ENCODE measurements around the gene SLC11A1. TPM values are rescaled to one million over a fixed set of nuclear protein-coding genes. Genes with fewer than 3 reads are reported as not detected.
A peak's percentile ranks its signal among the peaks of the same experiment; 100 is the strongest.

Gene SLC11A1
- total and polyA plus RNA-seq, 2 experiments from 2014 or later: 0.60 to 0.74 TPM

- no peaks in the 10 kb centered on the region for H4K20me1 ChIP-seq (ENCODE audit: insufficient read depth, poor library complexity, severe bottlenecking)
- no peak overlapping the region for H3K4me3 ChIP-seq
- TF ChIP-seq CTCF (IDR thresholded peaks at IDR 0.05; ENCODE audit: poor library complexity): no peak
- no peak for TF ChIP-seq EZH2 (IDR thresholded peaks at IDR 0.05; ENCODE audit: borderline replicate concordance)
- no peak for TF ChIP-seq EZH2phosphoT487 (IDR thresholded peaks at IDR 0.05; ENCODE audit: low read depth, severe bottlenecking, unreplicated experiment)
- no peak overlapping the region for H2AFZ ChIP-seq
- no peaks in the 10 kb centered on the region for H3K27me3 ChIP-seq
- no peak overlapping the region for H3K4me2 ChIP-seq
- H3K79me2 ChIP-seq: no peaks in the 10 kb centered on the region
- no peaks in the 10 kb centered on the region for H3K4me1 ChIP-seq (ENCODE audit: insufficient read depth)
- no peaks in the 10 kb centered on the region for H3K36me3 ChIP-seq (replicated peaks; ENCODE audit: insufficient read depth, low read depth)
- no peaks in the 10 kb centered on the region for H3K9me3 ChIP-seq (ENCODE audit: low read depth)
- no peak overlapping the region for H3K27ac ChIP-seq
- WGBS (ENCODE audit: low lambda C conversion rate, missing lambda C conversion rate): 89% methylated on average over 6 of the region's 6 CpGs
- H3K9me2 ChIP-seq (replicated peaks; ENCODE audit: insufficient read depth): no peaks in the 10 kb centered on the region
- DNase-seq (ENCODE audit: low spot score): peak; percentile 3
These were observed 712 bp downstream of the SLC11A1 start for GRCh38 chr2:218382785-218383184.

- Histone ChIP-seq H3K9me2 (replicated peaks; ENCODE audit: insufficient read depth) (no peaks in the 10 kb centered on the region), H3K4me3 (no peak overlapping the region), H4K20me1 (ENCODE audit: insufficient read depth, poor library complexity, severe bottlenecking) (no peaks in the 10 kb centered on the region), H2AFZ (no peak overlapping the region), H3K36me3 (replicated peaks; ENCODE audit: insufficient read depth, low read depth) (no peaks in the 10 kb centered on the region), H3K9me3 (ENCODE audit: low read depth) (no peaks in the 10 kb centered on the region), H3K27ac (no peak overlapping the region), H3K4me2 (no peak overlapping the region), H3K27me3 (no peaks in the 10 kb centered on the region), H3K4me1 (ENCODE audit: insufficient read depth) (no peaks in the 10 kb centered on the region), H3K79me2 (no peaks in the 10 kb centered on the region)
- TF ChIP-seq EZH2 (IDR thresholded peaks at IDR 0.05; ENCODE audit: borderline replicate concordance) (no peak), EZH2phosphoT487 (IDR thresholded peaks at IDR 0.05; ENCODE audit: low read depth, severe bottlenecking, unreplicated experiment) (no peak), CTCF (IDR thresholded peaks at IDR 0.05; ENCODE audit: poor library complexity) (no peak)
- peak; percentile 53 for DNase-seq (ENCODE audit: low spot score)
- WGBS (ENCODE audit: low lambda C conversion rate, missing lambda C conversion rate): 91% methylated on average over 10 of the region's 10 CpGs
These were observed 1.9 kb downstream of the SLC11A1 start for GRCh38 chr2:218383892-218384519.

- Histone ChIP-seq H3K4me3 (no peak overlapping the region), H3K4me1 (ENCODE audit: insufficient read depth) (no peaks in the 10 kb centered on the region), H3K36me3 (replicated peaks; ENCODE audit: insufficient read depth, low read depth) (no peaks in the 10 kb centered on the region), H3K27ac (no peak overlapping the region), H3K79me2 (no peaks in the 10 kb centered on the region), H3K4me2 (no peak overlapping the region), H3K9me3 (ENCODE audit: low read depth) (no peaks in the 10 kb centered on the region), H3K27me3 (no peaks in the 10 kb centered on the region), H2AFZ (no peak overlapping the region), H3K9me2 (replicated peaks; ENCODE audit: insufficient read depth) (no peaks in the 10 kb centered on the region), H4K20me1 (ENCODE audit: insufficient read depth, poor library complexity, severe bottlenecking) (no peaks in the 10 kb centered on the region)
- 88% methylated on average over 9 of the region's 9 CpGs for WGBS (ENCODE audit: low lambda C conversion rate, missing lambda C conversion rate)
- peak; percentile 3 for DNase-seq (ENCODE audit: low spot score)
- no peak for TF ChIP-seq EZH2phosphoT487 (IDR thresholded peaks at IDR 0.05; ENCODE audit: low read depth, severe bottlenecking, unreplicated experiment)
- no peak for TF ChIP-seq CTCF (IDR thresholded peaks at IDR 0.05; ENCODE audit: poor library complexity)
- no peak for TF ChIP-seq EZH2 (IDR thresholded peaks at IDR 0.05; ENCODE audit: borderline replicate concordance)
These were observed 2.9 kb downstream of the SLC11A1 start for GRCh38 chr2:218384975-218385374.
